Measurements from ENCODE around the gene LNPEP. TPM values are rescaled to one million over a fixed set of nuclear protein-coding genes. Genes with fewer than 3 reads are reported as not detected.

LNPEP gene
- total and polyA plus RNA-seq, 12 donors = 5.4 to 87.4 (median 65.5) TPM

DNA sequence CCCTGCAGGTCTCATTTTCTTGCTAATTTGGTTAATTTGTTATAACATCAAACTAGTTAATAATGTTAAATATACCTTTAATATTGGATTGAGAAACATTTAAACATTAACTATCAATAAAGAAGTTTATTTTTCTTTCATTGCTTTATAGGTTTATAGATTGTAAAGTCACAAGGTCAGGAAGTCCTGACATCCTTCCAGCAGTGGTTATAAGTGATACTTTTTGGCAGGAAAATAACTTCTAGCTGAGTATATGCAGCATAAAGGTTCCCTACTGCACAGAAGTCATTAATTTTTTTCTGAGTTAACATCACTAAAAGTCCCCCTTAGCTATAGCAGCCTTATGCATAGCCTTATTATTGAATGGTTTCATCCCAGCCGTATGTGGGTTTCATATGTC lies 85.5 kb downstream of the LNPEP start:
- 94 to 97% methylated on average over 1 of the region's 1 CpG for WGBS, 2 donors
- H3K27me3 ChIP-seq = no peaks in the 10 kb centered on the region
- peaks cover 0 to 99% (median 46%) of the 10 kb centered on the region in 9 donors for H3K36me3 ChIP-seq
- H3K9me3 ChIP-seq = no peaks in the 10 kb centered on the region
- ATAC-seq (no peak), DNase-seq (no peak)
- intact Hi-C loops (cut with DNase I) = no loop called here
- H3K4me1 ChIP-seq = no peaks in the 10 kb centered on the region
- H3K27ac ChIP-seq = no peak overlapping the region
- TF ChIP-seq, protein P1, sequence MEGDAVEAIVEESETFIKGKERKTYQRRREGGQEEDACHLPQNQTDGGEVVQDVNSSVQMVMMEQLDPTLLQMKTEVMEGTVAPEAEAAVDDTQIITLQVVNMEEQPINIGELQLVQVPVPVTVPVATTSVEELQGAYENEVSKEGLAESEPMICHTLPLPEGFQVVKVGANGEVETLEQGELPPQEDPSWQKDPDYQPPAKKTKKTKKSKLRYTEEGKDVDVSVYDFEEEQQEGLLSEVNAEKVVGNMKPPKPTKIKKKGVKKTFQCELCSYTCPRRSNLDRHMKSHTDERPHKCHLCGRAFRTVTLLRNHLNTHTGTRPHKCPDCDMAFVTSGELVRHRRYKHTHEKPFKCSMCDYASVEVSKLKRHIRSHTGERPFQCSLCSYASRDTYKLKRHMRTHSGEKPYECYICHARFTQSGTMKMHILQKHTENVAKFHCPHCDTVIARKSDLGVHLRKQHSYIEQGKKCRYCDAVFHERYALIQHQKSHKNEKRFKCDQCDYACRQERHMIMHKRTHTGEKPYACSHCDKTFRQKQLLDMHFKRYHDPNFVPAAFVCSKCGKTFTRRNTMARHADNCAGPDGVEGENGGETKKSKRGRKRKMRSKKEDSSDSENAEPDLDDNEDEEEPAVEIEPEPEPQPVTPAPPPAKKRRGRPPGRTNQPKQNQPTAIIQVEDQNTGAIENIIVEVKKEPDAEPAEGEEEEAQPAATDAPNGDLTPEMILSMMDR (IDR thresholded peaks at IDR 0.05) = no peak
- no peak overlapping the region for H3K4me3 ChIP-seq

DNA sequence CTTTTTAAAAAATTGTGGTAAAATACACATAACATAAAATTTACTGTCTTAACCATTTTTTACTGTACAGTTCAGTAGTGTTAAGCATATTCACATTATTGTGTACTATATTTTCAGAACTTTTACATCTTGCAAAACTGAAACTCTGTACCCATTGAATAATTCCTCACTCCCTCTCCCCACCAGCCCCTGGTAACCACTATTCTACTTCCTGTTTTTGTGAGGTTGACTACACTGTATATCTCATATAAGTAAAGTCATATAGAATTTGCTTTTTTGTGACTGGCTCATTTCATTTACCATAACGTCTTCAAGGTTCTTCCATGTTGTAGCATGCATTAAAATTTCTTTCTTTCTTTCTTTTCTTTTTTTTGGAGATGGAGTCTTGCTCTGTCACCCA lies 87.0 kb downstream of the LNPEP start:
- TF ChIP-seq, protein P1 (IDR thresholded peaks at IDR 0.05) = no peak
- Histone ChIP-seq H3K36me3 (peaks cover 0 to 99% (median 55%) of the 10 kb centered on the region in 9 donors), H3K27ac (no peak overlapping the region), H3K4me1 (no peaks in the 10 kb centered on the region), H3K27me3 (no peaks in the 10 kb centered on the region), H3K4me3 (no peak overlapping the region), H3K9me3 (no peaks in the 10 kb centered on the region)
- WGBS, 2 donors = 94% methylated on average over 1 of the region's 1 CpG
- intact Hi-C loops (cut with DNase I) = no loop called here
- no peak for ATAC-seq
- no peak for DNase-seq

DNA sequence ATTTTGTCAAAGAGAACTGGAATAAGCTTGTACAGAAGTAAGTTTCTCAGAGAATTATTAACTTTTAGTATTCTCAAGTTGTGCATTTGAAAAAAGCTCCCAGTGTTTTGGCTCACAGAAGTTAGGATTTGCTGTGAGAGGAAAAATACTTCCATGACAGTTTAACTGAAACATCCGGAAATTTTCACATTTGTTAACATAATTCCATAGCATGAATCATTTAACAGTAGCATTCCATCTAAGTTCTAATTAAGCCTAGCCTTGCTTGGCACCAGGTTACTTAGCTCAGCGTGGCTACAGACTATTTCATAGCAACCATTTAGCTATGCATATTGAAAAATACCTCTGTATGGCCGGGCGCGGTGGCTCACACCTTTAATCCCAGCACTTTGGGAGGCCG lies 90.8 kb downstream of the LNPEP start:
- no peak for ATAC-seq
- Histone ChIP-seq H3K36me3 (peaks cover 0 to 96% (median 58%) of the 10 kb centered on the region in 9 donors), H3K27me3 (no peaks in the 10 kb centered on the region), H3K27ac (no peak overlapping the region), H3K4me1 (no peaks in the 10 kb centered on the region), H3K4me3 (no peak overlapping the region), H3K9me3 (no peaks in the 10 kb centered on the region)
- TF ChIP-seq, protein P1 (IDR thresholded peaks at IDR 0.05) = no peak
- intact Hi-C loops (cut with DNase I) = no loop called here
- WGBS, 2 donors = 95 to 98% methylated on average over 6 of the region's 6 CpGs
- no peak for DNase-seq

DNA sequence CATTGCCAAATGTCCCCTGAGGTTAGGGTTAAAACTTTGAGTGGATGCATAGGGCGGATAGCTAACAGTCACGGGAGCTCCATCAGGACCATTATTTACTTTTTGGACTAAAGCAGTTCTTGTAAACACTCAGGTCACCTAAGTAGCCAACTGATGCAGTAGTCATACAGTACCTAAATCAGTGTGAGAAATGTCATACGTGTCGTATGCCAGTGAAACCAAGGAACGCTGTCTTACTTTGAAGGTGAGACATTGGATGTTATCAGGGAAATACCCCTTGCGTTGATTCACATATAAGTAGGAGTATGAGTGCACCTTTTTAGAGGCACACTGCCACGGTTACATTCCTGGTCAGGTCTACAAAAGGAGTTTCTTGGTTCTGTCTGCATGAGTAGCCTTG lies 101.9 kb downstream of the LNPEP start:
- no peak overlapping the region for H3K4me3 ChIP-seq
- H3K9me3 ChIP-seq = no peaks in the 10 kb centered on the region
- no peak for ATAC-seq

More for the DNA sequence above, 101.9 kb downstream of the LNPEP start:
- Histone ChIP-seq H3K27me3 (no peaks in the 10 kb centered on the region), H3K27ac (no peak overlapping the region), H3K36me3 (peaks cover 0 to 48% (median under 1%) of the 10 kb centered on the region in 9 donors), H3K4me1 (no peaks in the 10 kb centered on the region)
- 78 to 91% methylated on average over 7 of the region's 7 CpGs for WGBS, 2 donors
- TF ChIP-seq, protein P1 (IDR thresholded peaks at IDR 0.05) = no peak
- intact Hi-C loops (cut with DNase I) = no loop called here
- no peak for DNase-seq
